ENCODE measurements around the gene OR2AE1.
"Not testable (repeated sequence)": the region's sequence is repeated elsewhere in the genome, so short reads cannot be mapped to it uniquely, and the experiment has no call there.

The OR2AE1 gene

GRCh38 chr7:99876933-99877332, at the start of gene OR2AE1:
OR2AE1 (minus strand) TSS chr7:99877033; CDS start chr7:99877033, 0 bp downstream.
- DNase-seq, result no peak

- DNase-seq, result no peak
These were observed 49.5 kb upstream of the OR2AE1 start for GRCh38 chr7:99926321-99926720.

GRCh38 chr7:99923200-99923599, 46.4 kb upstream of the OR2AE1 start:
- DNase-seq, result no peak

- no peak for DNase-seq
These were observed 43.3 kb upstream of the OR2AE1 start for GRCh38 chr7:99920149-99920548.

- no peak for DNase-seq
These were observed 42.9 kb upstream of the OR2AE1 start for GRCh38 chr7:99919814-99920112.

GRCh38 chr7:99918959-99919813, 42.4 kb upstream of the OR2AE1 start, which contains the start of gene TRIM4:
TRIM4 (minus strand) TSS chr7:99919530; CDS start chr7:99919401, 129 bp downstream.
- DNase-seq, result peak; percentile 77

- DNase-seq, result no peak
These were observed 34.1 kb upstream of the OR2AE1 start for GRCh38 chr7:99910976-99911375.

- DNase-seq, result no peak
These were observed 24.7 kb upstream of the OR2AE1 start for GRCh38 chr7:99901581-99901980.

- DNase-seq, result no peak
These were observed 23.1 kb upstream of the OR2AE1 start for GRCh38 chr7:99899830-99900519.

- no peak for DNase-seq
These were observed 22.0 kb upstream of the OR2AE1 start for GRCh38 chr7:99898836-99899235.

GRCh38 chr7:99898023-99898357, 21.2 kb upstream of the OR2AE1 start:
- no peak for DNase-seq

- DNase-seq, result no peak
These were observed 20.6 kb upstream of the OR2AE1 start for GRCh38 chr7:99897322-99898022.

GRCh38 chr7:99894738-99895137, 17.9 kb upstream of the OR2AE1 start:
- DNase-seq, result no peak

GRCh38 chr7:99893280-99893679, 16.4 kb upstream of the OR2AE1 start:
- DNase-seq, result no peak

- not testable (repeated sequence) for DNase-seq
These were observed 13.5 kb upstream of the OR2AE1 start for GRCh38 chr7:99890348-99890747.

- not testable (repeated sequence) for DNase-seq
These were observed 11.5 kb upstream of the OR2AE1 start for GRCh38 chr7:99888366-99888765.

GRCh38 chr7:99881370-99881769, 4.5 kb upstream of the OR2AE1 start:
- no peak for DNase-seq

GRCh38 chr7:99876491-99876890, 342 bp downstream of the OR2AE1 start:
- no peak for DNase-seq

- no peak for DNase-seq
These were observed 8.6 kb downstream of the OR2AE1 start for GRCh38 chr7:99868246-99868645.

- DNase-seq, result not testable (repeated sequence)
These were observed 9.4 kb downstream of the OR2AE1 start for GRCh38 chr7:99867477-99867876.

- DNase-seq, result no peak
These were observed 12.9 kb downstream of the OR2AE1 start for GRCh38 chr7:99863847-99864440.

- DNase-seq, result no peak
These were observed 16.3 kb downstream of the OR2AE1 start for GRCh38 chr7:99860281-99861127.
